H9 (cell line): ENCODE data around the gene PIAS1. TPM values are rescaled to one million over a fixed set of nuclear protein-coding genes. Genes with fewer than 3 reads are reported as not detected.

Experiments
- DNase-seq: peaks from one replicate; pipeline ENCODE4 v3.0.0-alpha.2; 2017
- H2AFZ ChIP-seq: one replicate; pipeline ENCODE4 v1.6.1; 2013; ENCODE audit warnings: mild to moderate bottlenecking, low read length, control low read depth, moderate library complexity
- H2AK5ac ChIP-seq: 2 replicates; pipeline ENCODE4 v1.6.1; 2013; ENCODE audit warnings: low read length, control low read depth, mixed read lengths; ENCODE audit not compliant: insufficient read length
- H2BK120ac ChIP-seq: one replicate; pipeline ENCODE4 v1.6.1; 2013; ENCODE audit warnings: low read depth, mild to moderate bottlenecking, low read length, control low read depth, inconsistent platforms; ENCODE audit not compliant: poor library complexity, severe bottlenecking
- H2BK12ac ChIP-seq: 2 replicates; pipeline ENCODE4 v1.6.1; 2013; ENCODE audit warnings: low read length, control low read depth, mixed read lengths, low read depth; ENCODE audit not compliant: insufficient read length
- H2BK15ac ChIP-seq: 2 replicates; pipeline ENCODE4 v1.6.1; 2013; ENCODE audit warnings: low read depth, low read length, control low read depth
- H2BK20ac ChIP-seq: one replicate; pipeline ENCODE4 v1.6.1; 2013; ENCODE audit warnings: low read depth, mild to moderate bottlenecking, low read length, control low read depth, inconsistent platforms; ENCODE audit not compliant: poor library complexity, severe bottlenecking
- H2BK5ac ChIP-seq: 2 replicates; pipeline ENCODE4 v1.6.1; 2013; ENCODE audit warnings: low read length, control low read depth, mixed read lengths; ENCODE audit not compliant: insufficient read length
- H3K14ac ChIP-seq: 2 replicates; pipeline ENCODE4 v1.6.1; 2013; ENCODE audit warnings: low read length, control low read depth; ENCODE audit not compliant: insufficient read depth
- H3K18ac ChIP-seq: 2 replicates; pipeline ENCODE4 v1.6.1; 2013; ENCODE audit warnings: low read depth, mild to moderate bottlenecking, mixed read lengths, low read length, control low read depth; ENCODE audit not compliant: insufficient read length
- H3K23ac ChIP-seq: 2 replicates; pipeline ENCODE4 v1.6.1; 2013; ENCODE audit warnings: low read length, control low read depth, mixed read lengths, low read depth; ENCODE audit not compliant: insufficient read length
- H3K23me2 ChIP-seq: 2 replicates; pipeline ENCODE4 v1.6.1; 2013; ENCODE audit warnings: low read depth, mild to moderate bottlenecking, mixed read lengths, low read length, control low read depth; ENCODE audit not compliant: insufficient read length, poor library complexity, severe bottlenecking
- H3K27ac ChIP-seq: 2 replicates; pipeline ENCODE4 v1.5.1; 2013; ENCODE audit warnings: low read length, control low read depth, mixed read lengths, low read depth; ENCODE audit not compliant: insufficient read length
- H3K27me3 ChIP-seq: 2 replicates; pipeline ENCODE4 v1.6.1; 2013; ENCODE audit warnings: low read length, control low read depth, inconsistent platforms; ENCODE audit not compliant: insufficient read depth
- H3K4ac ChIP-seq: 2 replicates; pipeline ENCODE4 v1.6.1; 2013; ENCODE audit warnings: low read depth, mild to moderate bottlenecking, control low read depth, inconsistent platforms, low read length, moderate library complexity
- H3K4me1 ChIP-seq: 2 replicates; pipeline ENCODE4 v1.6.1; 2013; ENCODE audit warnings: low read length, control low read depth, inconsistent platforms; ENCODE audit not compliant: insufficient read depth
- H3K4me2 ChIP-seq: 2 replicates; pipeline ENCODE4 v1.6.1; 2013; ENCODE audit warnings: low read length, control low read depth, mixed read lengths; ENCODE audit not compliant: insufficient read length, insufficient read depth
- H3K56ac ChIP-seq: 2 replicates; pipeline ENCODE4 v1.6.1; 2013; ENCODE audit warnings: low read depth, mild to moderate bottlenecking, mixed read lengths, low read length, control low read depth; ENCODE audit not compliant: insufficient read length
- H3K79me1 ChIP-seq: 2 replicates; pipeline ENCODE4 v1.6.1; 2013; ENCODE audit warnings: low read depth, mild to moderate bottlenecking, moderate library complexity, low read length, control low read depth, inconsistent platforms; ENCODE audit not compliant: insufficient read depth, poor library complexity, severe bottlenecking
- H3K79me2 ChIP-seq: 2 replicates; pipeline ENCODE4 v1.6.1; 2013; ENCODE audit warnings: low read length, control low read depth, inconsistent platforms; ENCODE audit not compliant: insufficient read depth
- H3K9ac ChIP-seq: 2 replicates; pipeline ENCODE4 v1.6.1; 2013; ENCODE audit warnings: low read length, control low read depth, mixed read lengths; ENCODE audit not compliant: insufficient read length; ENCODE audit errors: extremely low read depth
- H3K9me3 ChIP-seq: one replicate; pipeline ENCODE4 v1.6.1; 2013; ENCODE audit warnings: low read depth, low read length, inconsistent platforms; ENCODE audit not compliant: control insufficient read depth
- H3T11ph ChIP-seq: one replicate; pipeline ENCODE4 v1.6.1; 2013; ENCODE audit warnings: mild to moderate bottlenecking, low read length, control low read depth, inconsistent platforms
- H4K20me1 ChIP-seq: one replicate; pipeline ENCODE4 v1.6.1; 2013; ENCODE audit not compliant: control insufficient read depth, insufficient read length, insufficient read depth
- H4K5ac ChIP-seq: 2 replicates; pipeline ENCODE4 v1.6.1; 2013; ENCODE audit warnings: low read depth, mild to moderate bottlenecking, mixed read lengths, low read length, control low read depth; ENCODE audit not compliant: insufficient read length
- H4K8ac ChIP-seq: replicated peaks from 2 replicates; pipeline ENCODE4 v1.6.1; 2013; ENCODE audit warnings: low read length, control low read depth, mixed read lengths, low read depth; ENCODE audit not compliant: insufficient read length
- H4K91ac ChIP-seq: 2 replicates; pipeline ENCODE4 v1.6.1; 2013; ENCODE audit warnings: low read depth, mild to moderate bottlenecking, moderate library complexity, mixed read lengths, low read length, control low read depth; ENCODE audit not compliant: insufficient read length
- H3K27ac Mint-ChIP-seq, 3 experiments: 2 replicates in 2 of 3; 3 replicates in 1 of 3; pipeline ENCODE4 v1.8.0; 2020 to 2021; ENCODE audit warnings: mixed read lengths in 3 of 3, mild to moderate bottlenecking in 1 of 3, moderate library complexity in 1 of 3
- H3K27me3 Mint-ChIP-seq: 2 replicates; pipeline ENCODE4 v1.8.0; 2021; ENCODE audit warnings: low read depth, mild to moderate bottlenecking, moderate library complexity, mixed read lengths
- H3K36me3 Mint-ChIP-seq, 3 experiments: 2 replicates in 2 of 3; 3 replicates in 1 of 3; pipeline ENCODE4 v1.8.0; 2020 to 2021; ENCODE audit warnings: low read depth in 3 of 3, mixed read lengths in 3 of 3; ENCODE audit not compliant: insufficient read depth in 1 of 3
- H3K4me1 Mint-ChIP-seq, 2 experiments: 2 replicates each; pipeline ENCODE4 v1.8.0; 2020; ENCODE audit warnings: mixed read lengths in 2 of 2
- H3K4me3 Mint-ChIP-seq, 2 experiments: 2 replicates in 1 of 2; 3 replicates in 1 of 2; pipeline ENCODE4 v1.8.0; 2020 to 2021; ENCODE audit warnings: mild to moderate bottlenecking in 2 of 2, mixed read lengths in 2 of 2, moderate library complexity in 1 of 2
- H3K9me3 Mint-ChIP-seq, 2 experiments: 2 replicates in 1 of 2; 3 replicates in 1 of 2; pipeline ENCODE4 v1.8.0; 2020; ENCODE audit warnings: mild to moderate bottlenecking in 2 of 2, mixed read lengths in 2 of 2, moderate library complexity in 1 of 2
- WGBS: extraction: QIAGEN DNeasy Blood & Tissue Kit; methylation state at CpG from one replicate; pipeline ENCODE4 v1.1.7; 2013; ENCODE audit warnings: missing lambda C conversion rate, low lambda C conversion rate, mixed read lengths; ENCODE audit not compliant: insufficient read length; ENCODE audit errors: extremely low coverage; 5-methylcytosine and 5-hydroxymethylcytosine counted together
- total RNA-seq: library from RNA; stranded (reverse); gene quantifications from 2 replicates; pipeline ENCODE4 v1.2.1, GENCODE V29; 2021
- TF ChIP-seq, protein P1 (sequence below): fragments of 200-600 bp; sonication (generic); conservative IDR thresholded peaks from 3 replicates; pipeline ENCODE4 v1.8.0; 2021; ENCODE audit warnings: antibody characterized with exemption, mild to moderate bottlenecking

PIAS1 gene
- total RNA-seq, 1 experiment from 2014 or later = 31.1 TPM

DNA sequence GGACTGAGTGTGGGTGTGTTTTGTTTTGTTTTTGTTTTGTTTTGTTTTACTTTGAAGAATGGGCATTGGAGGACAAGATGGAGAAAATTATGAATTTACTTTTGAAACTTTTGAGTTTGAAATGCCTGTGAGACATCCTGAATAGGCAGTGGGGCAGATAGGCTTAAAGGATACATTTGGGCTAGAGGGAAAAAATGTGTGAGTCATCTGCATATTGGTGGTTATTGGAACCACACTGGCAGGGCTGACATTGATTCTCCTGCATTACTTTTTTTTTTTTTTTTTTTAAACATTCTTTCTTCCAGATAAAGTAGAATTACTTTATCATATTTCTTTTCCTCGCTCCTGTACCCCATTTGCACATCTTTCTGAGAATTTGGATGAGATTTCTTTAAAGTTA, 94.9 kb downstream of the PIAS1 start:
- Mint-ChIP-seq H3K27ac (peak overlapping the region in 2 of 3 experiments; percentile 1 to 3; a peak in 2 of 7 replicates), H3K36me3 (peaks cover 5 to 13% (median 13%) of the 10 kb centered on the region in 3 experiments; a peak in 5 of 7 replicates), H3K27me3 (no peaks in the 10 kb centered on the region), H3K9me3 (no peaks in the 10 kb centered on the region), H3K4me1 (peaks cover 4 to 10% of the 10 kb centered on the region in 2 experiments), H3K4me3 (no peak overlapping the region)
- no peak overlapping the region for H3K4me2 ChIP-seq
- no peak overlapping the region for H3K56ac ChIP-seq
- H3K79me1 ChIP-seq = no peaks in the 10 kb centered on the region
- TF ChIP-seq, protein P1, sequence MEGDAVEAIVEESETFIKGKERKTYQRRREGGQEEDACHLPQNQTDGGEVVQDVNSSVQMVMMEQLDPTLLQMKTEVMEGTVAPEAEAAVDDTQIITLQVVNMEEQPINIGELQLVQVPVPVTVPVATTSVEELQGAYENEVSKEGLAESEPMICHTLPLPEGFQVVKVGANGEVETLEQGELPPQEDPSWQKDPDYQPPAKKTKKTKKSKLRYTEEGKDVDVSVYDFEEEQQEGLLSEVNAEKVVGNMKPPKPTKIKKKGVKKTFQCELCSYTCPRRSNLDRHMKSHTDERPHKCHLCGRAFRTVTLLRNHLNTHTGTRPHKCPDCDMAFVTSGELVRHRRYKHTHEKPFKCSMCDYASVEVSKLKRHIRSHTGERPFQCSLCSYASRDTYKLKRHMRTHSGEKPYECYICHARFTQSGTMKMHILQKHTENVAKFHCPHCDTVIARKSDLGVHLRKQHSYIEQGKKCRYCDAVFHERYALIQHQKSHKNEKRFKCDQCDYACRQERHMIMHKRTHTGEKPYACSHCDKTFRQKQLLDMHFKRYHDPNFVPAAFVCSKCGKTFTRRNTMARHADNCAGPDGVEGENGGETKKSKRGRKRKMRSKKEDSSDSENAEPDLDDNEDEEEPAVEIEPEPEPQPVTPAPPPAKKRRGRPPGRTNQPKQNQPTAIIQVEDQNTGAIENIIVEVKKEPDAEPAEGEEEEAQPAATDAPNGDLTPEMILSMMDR = no peak
- H4K91ac ChIP-seq = no peak overlapping the region
- no peak overlapping the region for H2BK120ac ChIP-seq
- no peak overlapping the region for H2AFZ ChIP-seq
- no CpG with 5 or more reads among the region's 1 CpG for WGBS
- H2BK15ac ChIP-seq = no peak overlapping the region
- no peaks in the 10 kb centered on the region for H3K27me3 ChIP-seq
- no peak overlapping the region for H4K5ac ChIP-seq
- no peaks in the 10 kb centered on the region for H3K23me2 ChIP-seq
- H3K9me3 ChIP-seq = no peaks in the 10 kb centered on the region
- H2BK12ac ChIP-seq = no peak overlapping the region
- DNase-seq = no peak
- H4K8ac ChIP-seq = no peak overlapping the region
- H4K20me1 ChIP-seq = no peaks in the 10 kb centered on the region
- no peak overlapping the region for H3K14ac ChIP-seq
- H2AK5ac ChIP-seq = no peak overlapping the region
- H3K27ac ChIP-seq = no peak overlapping the region
- no peak overlapping the region for H3T11ph ChIP-seq
- H2BK20ac ChIP-seq = no peak overlapping the region
- no peak overlapping the region for H3K18ac ChIP-seq
- no peaks in the 10 kb centered on the region for H3K4me1 ChIP-seq
- H3K79me2 ChIP-seq = no peaks in the 10 kb centered on the region
- H3K9ac ChIP-seq = no peak overlapping the region
- no peak overlapping the region for H3K4ac ChIP-seq
- no peak overlapping the region for H2BK5ac ChIP-seq
- H3K23ac ChIP-seq = no peak overlapping the region
